Vagina (tissue), 2 donors: ENCODE measurements around the gene TCHH. TPM values are rescaled to one million over a fixed set of nuclear protein-coding genes. Genes with fewer than 3 reads are reported as not detected.

Experiments
- DNase-seq, 2 donors: peaks; one replicate each; pipeline ENCODE4 v3.0.0-alpha.2; 2017; ENCODE audit errors: extremely low spot score in 2 of 2
- H3K27ac ChIP-seq: fragments of 200-600 bp; sonication (generic); one replicate; pipeline ENCODE4 v1.5.1; 2019
- H3K27me3 ChIP-seq: fragments of 200-600 bp; sonication (generic); one replicate; pipeline ENCODE4 v1.5.1; 2019
- H3K36me3 ChIP-seq, 2 donors: fragments of 200-600 bp; sonication (generic); one replicate each; pipeline ENCODE4 v1.5.1; 2017 to 2019
- H3K4me1 ChIP-seq: fragments of 200-600 bp; sonication (generic); one replicate; pipeline ENCODE4 v1.5.1; 2019
- H3K4me3 ChIP-seq, 2 donors: fragments of 200-600 bp; sonication (generic); 1 replicate in 1 of 2; 2 replicates in 1 of 2; pipeline ENCODE4 v1.5.1; 2016 to 2019
- H3K9me3 ChIP-seq: fragments of 200-600 bp; sonication (generic); one replicate; pipeline ENCODE4 v1.5.1; 2019
- CTCF ChIP-seq, 3 experiments: fragments of 450-650 bp in 2 of 3; fragments of 200-600 bp in 1 of 3; sonication (generic) in 1 of 3; IDR thresholded peaks; one replicate each; pipeline ENCODE4 v1.5.1; 2017 to 2019; ENCODE audit warnings: antibody characterized with exemption in 3 of 3, mild to moderate bottlenecking in 2 of 3, moderate library complexity in 2 of 3
- POLR2A ChIP-seq, 2 donors: fragments of 450-650 bp; IDR thresholded peaks; one replicate each; pipeline ENCODE4 v1.6.1; 2017; ENCODE audit warnings: antibody characterized with exemption in 2 of 2, mild to moderate bottlenecking in 2 of 2, moderate library complexity in 2 of 2
- POLR2AphosphoS5 ChIP-seq, 2 donors: sonication (generic); formaldehyde crosslinking; IDR thresholded peaks; one replicate each; pipeline ENCODE4 v1.9.0; 2017; ENCODE audit warnings: antibody characterized with exemption in 2 of 2, mild to moderate bottlenecking in 2 of 2, low read depth in 1 of 2; ENCODE audit not compliant: insufficient read depth in 1 of 2
- intact Hi-C: fragments of 100-400 bp; cut with DNase I; formaldehyde crosslinking; loops from one replicate; pipeline ENCODE4 v1.15.1; 2023
- total RNA-seq: library from RNA; depleted of rRNA; stranded (reverse); fragments of >200 nt; gene quantifications from one replicate; pipeline ENCODE4 v1.2.3, GENCODE V29; 2016

TCHH gene
- total RNA-seq, 1 donor from 2014 or later, result 0.25 TPM

GRCh38 chr1:152159144-152159543 is 43.9 kb upstream of the TCHH start, which contains the start of gene RPTN:
Gene RPTN (minus strand): TSS chr1:152159228. CDS start chr1:152157889, 1,339 bp downstream.
- H3K27ac ChIP-seq, result no peak within 1 kb of the TSS
- no peaks in the 10 kb centered on the region for H3K36me3 ChIP-seq
- H3K27me3 ChIP-seq, result no peaks in the 10 kb centered on the region
- no peak for DNase-seq
- no peak within 1 kb of the TSS for H3K4me3 ChIP-seq
- no peaks in the 10 kb centered on the region for H3K9me3 ChIP-seq
- H3K4me1 ChIP-seq, result no peaks in the 10 kb centered on the region
- no peak for TF ChIP-seq CTCF (IDR thresholded peaks at IDR 0.05)
- TF ChIP-seq POLR2A (IDR thresholded peaks at IDR 0.05), result no peak
- no peak for TF ChIP-seq POLR2AphosphoS5 (IDR thresholded peaks at IDR 0.05; ENCODE audit: insufficient read depth in 1 of 2, low read depth in 1 of 2)
- intact Hi-C loops, result no loop called here

DNA sequence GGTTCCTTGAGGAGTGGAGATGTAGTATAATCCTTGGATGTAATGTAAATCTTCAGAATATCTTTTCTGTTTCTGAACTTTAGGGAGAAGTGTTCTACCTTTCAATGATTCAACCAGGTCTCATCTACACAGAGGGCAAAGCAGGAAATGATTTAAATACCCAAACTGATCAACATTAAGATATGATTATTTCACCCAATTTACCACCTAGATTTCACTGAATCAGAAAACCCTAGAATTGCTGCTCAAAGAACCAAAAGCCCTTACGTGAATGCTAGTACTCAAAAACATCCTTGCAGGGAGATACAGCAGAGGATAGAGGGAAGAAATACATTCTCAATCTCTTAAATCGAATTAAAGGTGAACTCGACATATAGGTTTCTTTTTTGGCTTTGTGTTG is 38.8 kb upstream of the TCHH start:
- H3K27ac ChIP-seq, result no peak overlapping the region
- H3K9me3 ChIP-seq, result no peaks in the 10 kb centered on the region
- no peaks in the 10 kb centered on the region for H3K36me3 ChIP-seq
- no peaks in the 10 kb centered on the region for H3K27me3 ChIP-seq
- intact Hi-C loops, result no loop called here
- H3K4me1 ChIP-seq, result no peaks in the 10 kb centered on the region
- no peak for TF ChIP-seq POLR2A (IDR thresholded peaks at IDR 0.05)
- no peak for TF ChIP-seq CTCF (IDR thresholded peaks at IDR 0.05)
- TF ChIP-seq POLR2AphosphoS5 (IDR thresholded peaks at IDR 0.05; ENCODE audit: insufficient read depth in 1 of 2, low read depth in 1 of 2), result no peak
- no peak overlapping the region for H3K4me3 ChIP-seq
- no peak for DNase-seq

- no peak for DNase-seq
- intact Hi-C loops, result no loop called here
- H3K27me3 ChIP-seq, result no peaks in the 10 kb centered on the region
- H3K4me3 ChIP-seq, result no peak overlapping the region
- TF ChIP-seq POLR2AphosphoS5 (IDR thresholded peaks at IDR 0.05; ENCODE audit: insufficient read depth in 1 of 2, low read depth in 1 of 2) (no peak), POLR2A (IDR thresholded peaks at IDR 0.05) (no peak), CTCF (IDR thresholded peaks at IDR 0.05) (no peak)
- H3K27ac ChIP-seq, result no peak overlapping the region
- H3K9me3 ChIP-seq, result peaks cover 4% of the 10 kb centered on the region
- H3K4me1 ChIP-seq, result no peaks in the 10 kb centered on the region
- H3K36me3 ChIP-seq, result no peaks in the 10 kb centered on the region
Observed at GRCh38 chr1:152151646-152152045, 36.4 kb upstream of the TCHH start.

- intact Hi-C loops, result no loop called here
- Histone ChIP-seq H3K9me3 (peaks cover 4% of the 10 kb centered on the region), H3K36me3 (no peaks in the 10 kb centered on the region), H3K4me3 (no peak overlapping the region), H3K27ac (no peak overlapping the region), H3K4me1 (no peaks in the 10 kb centered on the region), H3K27me3 (no peaks in the 10 kb centered on the region)
- no peak for TF ChIP-seq POLR2A (IDR thresholded peaks at IDR 0.05)
- TF ChIP-seq POLR2AphosphoS5 (IDR thresholded peaks at IDR 0.05; ENCODE audit: insufficient read depth in 1 of 2, low read depth in 1 of 2), result no peak
- TF ChIP-seq CTCF (IDR thresholded peaks at IDR 0.05), result no peak
- no peak for DNase-seq
Observed at GRCh38 chr1:152148981-152149380, 33.7 kb upstream of the TCHH start.

- Histone ChIP-seq H3K36me3 (no peaks in the 10 kb centered on the region), H3K4me3 (no peak overlapping the region), H3K4me1 (no peaks in the 10 kb centered on the region), H3K9me3 (peaks cover 4% of the 10 kb centered on the region), H3K27ac (no peak overlapping the region), H3K27me3 (no peaks in the 10 kb centered on the region)
- TF ChIP-seq POLR2AphosphoS5 (IDR thresholded peaks at IDR 0.05; ENCODE audit: insufficient read depth in 1 of 2, low read depth in 1 of 2) (no peak), POLR2A (IDR thresholded peaks at IDR 0.05) (no peak), CTCF (IDR thresholded peaks at IDR 0.05) (no peak)
- intact Hi-C loops, result no loop called here
- no peak for DNase-seq
Observed at GRCh38 chr1:152148051-152148450, 32.8 kb upstream of the TCHH start.
